ENCODE measurements around the gene GUCY1A2.
"Not testable (repeated sequence)": the region's sequence is repeated elsewhere in the genome, so short reads cannot be mapped to it uniquely, and the experiment has no call there.

GUCY1A2 gene

DNA sequence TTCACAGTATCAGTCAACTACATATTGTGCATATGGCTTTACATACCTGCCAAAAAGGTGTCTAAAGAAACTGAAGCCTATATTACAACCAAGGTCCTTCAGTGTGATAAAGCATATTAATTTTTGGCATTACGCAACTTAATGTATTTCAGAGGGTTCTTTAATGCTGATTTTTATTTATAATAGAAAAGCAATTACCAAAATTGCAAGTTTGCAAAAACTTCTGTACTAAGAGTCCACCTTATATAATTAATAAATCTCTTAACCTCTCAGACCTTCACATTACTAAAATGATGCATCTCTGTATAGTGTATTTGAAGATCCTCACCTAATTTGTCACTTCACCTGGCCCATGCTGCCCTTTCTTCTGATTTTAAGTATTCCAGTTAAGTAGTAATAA is 128.6 kb downstream of the GUCY1A2 start:
- H4K20me1 ChIP-seq, result no peaks in the 10 kb centered on the region
- H3K9ac ChIP-seq, result no peak overlapping the region
- no peaks in the 10 kb centered on the region for H3K4me1 ChIP-seq
- H3K27me3 ChIP-seq, result no peaks in the 10 kb centered on the region
- TF ChIP-seq Cebpa-rat (IDR thresholded peaks at IDR 0.05), result no peak
- H3K9me3 ChIP-seq, result no peaks in the 10 kb centered on the region
- H3K4me2 ChIP-seq, result no peak overlapping the region
- H3K4me3 ChIP-seq, result no peak overlapping the region
- H3K36me3 ChIP-seq, result no peaks in the 10 kb centered on the region
- no peak overlapping the region for H3K27ac ChIP-seq

- Histone ChIP-seq H3K4me1 (no peaks in the 10 kb centered on the region), H3K4me3 (no peak overlapping the region), H3K36me3 (no peaks in the 10 kb centered on the region), H4K20me1 (no peaks in the 10 kb centered on the region), H3K27ac (no peak overlapping the region), H3K9ac (no peak overlapping the region), H3K4me2 (no peak overlapping the region), H3K9me3 (no peaks in the 10 kb centered on the region), H3K27me3 (no peaks in the 10 kb centered on the region)
- TF ChIP-seq Cebpa-rat (IDR thresholded peaks at IDR 0.05), result no peak
Measured at GRCh38 chr11:106888386-106888785, 129.9 kb downstream of the GUCY1A2 start.

- H3K4me2 ChIP-seq, H3K9me3 ChIP-seq, H3K27ac ChIP-seq, H3K4me1 ChIP-seq, H3K9ac ChIP-seq, H4K20me1 ChIP-seq, H3K4me3 ChIP-seq, H3K27me3 ChIP-seq, H3K36me3 ChIP-seq: not testable (repeated sequence)
Measured at GRCh38 chr11:106883693-106884092, 134.6 kb downstream of the GUCY1A2 start.

GRCh38 chr11:106879832-106880546 is 138.3 kb downstream of the GUCY1A2 start:
- Histone ChIP-seq H3K4me1 (no peaks in the 10 kb centered on the region), H3K27me3 (no peaks in the 10 kb centered on the region), H3K27ac (no peak overlapping the region), H4K20me1 (no peaks in the 10 kb centered on the region), H3K4me3 (no peak overlapping the region), H3K36me3 (no peaks in the 10 kb centered on the region), H3K4me2 (no peak overlapping the region), H3K9me3 (no peaks in the 10 kb centered on the region), H3K9ac (no peak overlapping the region)
- no peak for TF ChIP-seq Cebpa-rat (IDR thresholded peaks at IDR 0.05)

DNA sequence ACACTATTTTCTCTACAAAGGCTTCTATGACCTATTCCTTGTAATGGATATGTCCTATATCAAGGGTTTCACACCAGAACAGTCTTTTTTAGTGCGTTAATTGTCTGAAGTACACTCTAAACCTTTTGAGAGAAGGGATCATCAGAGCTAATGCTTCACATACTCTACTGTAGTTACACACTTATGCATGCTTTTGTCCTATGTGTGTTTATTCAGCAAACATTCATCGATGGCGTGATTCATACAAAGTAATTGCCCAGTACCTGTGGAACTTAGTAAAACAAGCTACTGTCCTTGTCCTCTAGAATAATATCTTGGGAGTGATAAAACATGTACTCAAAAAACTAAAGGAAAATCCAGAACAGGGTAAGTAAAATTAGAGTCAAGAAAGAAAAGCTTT is 139.2 kb downstream of the GUCY1A2 start:
- Histone ChIP-seq H4K20me1 (no peaks in the 10 kb centered on the region), H3K9me3 (no peaks in the 10 kb centered on the region), H3K9ac (no peak overlapping the region), H3K36me3 (no peaks in the 10 kb centered on the region), H3K27me3 (no peaks in the 10 kb centered on the region), H3K27ac (no peak overlapping the region), H3K4me2 (no peak overlapping the region), H3K4me3 (no peak overlapping the region), H3K4me1 (no peaks in the 10 kb centered on the region)
- no peak for TF ChIP-seq Cebpa-rat (IDR thresholded peaks at IDR 0.05)

GRCh38 chr11:106875013-106875412 is 143.3 kb downstream of the GUCY1A2 start:
- no peak overlapping the region for H3K4me2 ChIP-seq
- H3K27me3 ChIP-seq, result no peaks in the 10 kb centered on the region
- TF ChIP-seq Cebpa-rat (IDR thresholded peaks at IDR 0.05), result no peak
- H3K36me3 ChIP-seq, result no peaks in the 10 kb centered on the region
- no peak overlapping the region for H3K27ac ChIP-seq
- no peaks in the 10 kb centered on the region for H4K20me1 ChIP-seq
- H3K9me3 ChIP-seq, result no peaks in the 10 kb centered on the region
- H3K9ac ChIP-seq, result no peak overlapping the region
- no peaks in the 10 kb centered on the region for H3K4me1 ChIP-seq
- H3K4me3 ChIP-seq, result no peak overlapping the region

DNA sequence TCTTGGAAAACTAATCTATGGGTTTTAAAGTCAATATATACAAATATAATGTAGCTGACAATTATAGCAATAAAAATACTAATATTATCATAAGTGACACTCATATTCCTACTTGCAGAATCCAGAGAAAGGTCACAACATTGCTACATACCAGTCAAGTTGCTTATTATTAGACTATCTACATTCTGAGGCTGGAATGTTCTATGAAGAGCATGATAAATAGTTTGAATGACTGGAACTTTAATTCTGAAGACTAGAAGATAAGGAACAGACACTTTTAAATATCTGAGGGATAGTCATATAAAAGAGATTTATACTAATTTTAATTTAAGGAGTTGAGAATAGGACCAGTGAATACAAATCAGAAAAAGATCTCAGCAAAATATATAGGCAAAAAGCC is 146.0 kb downstream of the GUCY1A2 start:
- H3K36me3 ChIP-seq, result no peaks in the 10 kb centered on the region
- H3K9ac ChIP-seq, result no peak overlapping the region
- no peak overlapping the region for H3K4me3 ChIP-seq
- no peaks in the 10 kb centered on the region for H4K20me1 ChIP-seq
- H3K27ac ChIP-seq, result no peak overlapping the region
- no peaks in the 10 kb centered on the region for H3K9me3 ChIP-seq
- no peak overlapping the region for H3K4me2 ChIP-seq
- TF ChIP-seq Cebpa-rat (IDR thresholded peaks at IDR 0.05), result no peak
- H3K4me1 ChIP-seq, result no peaks in the 10 kb centered on the region
- no peaks in the 10 kb centered on the region for H3K27me3 ChIP-seq

DNA sequence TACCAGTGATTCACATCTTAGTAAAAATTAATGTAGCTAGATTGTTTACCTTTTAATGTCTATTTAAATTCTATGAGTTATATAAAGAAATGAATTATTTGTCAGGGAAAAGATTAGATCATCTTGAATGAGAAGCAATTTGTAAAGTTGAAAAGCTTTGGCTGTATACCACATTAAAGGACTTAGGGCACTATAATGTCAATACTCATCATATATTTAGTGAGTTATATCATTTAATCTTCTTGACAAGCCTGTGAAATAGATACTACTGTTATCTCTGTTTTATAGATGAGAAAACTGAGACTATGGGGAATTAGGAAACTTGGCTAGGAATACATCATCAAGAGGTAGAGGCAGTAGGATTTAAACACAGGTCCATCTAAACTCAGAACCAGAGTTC is 160.1 kb downstream of the GUCY1A2 start:
- Histone ChIP-seq H4K20me1 (no peaks in the 10 kb centered on the region), H3K36me3 (no peaks in the 10 kb centered on the region), H3K4me2 (no peak overlapping the region), H3K4me1 (no peaks in the 10 kb centered on the region), H3K9me3 (no peaks in the 10 kb centered on the region), H3K9ac (no peak overlapping the region), H3K27ac (no peak overlapping the region), H3K4me3 (no peak overlapping the region), H3K27me3 (no peaks in the 10 kb centered on the region)
- TF ChIP-seq Cebpa-rat (IDR thresholded peaks at IDR 0.05), result no peak

GRCh38 chr11:106856566-106856965 is 161.7 kb downstream of the GUCY1A2 start:
- H3K9me3 ChIP-seq, result no peaks in the 10 kb centered on the region
- no peaks in the 10 kb centered on the region for H3K4me1 ChIP-seq
- no peaks in the 10 kb centered on the region for H3K27me3 ChIP-seq
- no peak overlapping the region for H3K4me2 ChIP-seq
- no peaks in the 10 kb centered on the region for H3K36me3 ChIP-seq
- H4K20me1 ChIP-seq, result no peaks in the 10 kb centered on the region
- no peak overlapping the region for H3K9ac ChIP-seq
- H3K4me3 ChIP-seq, result no peak overlapping the region
- no peak overlapping the region for H3K27ac ChIP-seq
- TF ChIP-seq Cebpa-rat (IDR thresholded peaks at IDR 0.05), result no peak

GRCh38 chr11:106854429-106854828 is 163.8 kb downstream of the GUCY1A2 start:
- Histone ChIP-seq H3K4me1 (no peaks in the 10 kb centered on the region), H4K20me1 (no peaks in the 10 kb centered on the region), H3K9ac (no peak overlapping the region), H3K4me3 (no peak overlapping the region), H3K27ac (no peak overlapping the region), H3K4me2 (no peak overlapping the region), H3K36me3 (no peaks in the 10 kb centered on the region), H3K9me3 (no peaks in the 10 kb centered on the region), H3K27me3 (no peaks in the 10 kb centered on the region)
- TF ChIP-seq Cebpa-rat (IDR thresholded peaks at IDR 0.05), result no peak

DNA sequence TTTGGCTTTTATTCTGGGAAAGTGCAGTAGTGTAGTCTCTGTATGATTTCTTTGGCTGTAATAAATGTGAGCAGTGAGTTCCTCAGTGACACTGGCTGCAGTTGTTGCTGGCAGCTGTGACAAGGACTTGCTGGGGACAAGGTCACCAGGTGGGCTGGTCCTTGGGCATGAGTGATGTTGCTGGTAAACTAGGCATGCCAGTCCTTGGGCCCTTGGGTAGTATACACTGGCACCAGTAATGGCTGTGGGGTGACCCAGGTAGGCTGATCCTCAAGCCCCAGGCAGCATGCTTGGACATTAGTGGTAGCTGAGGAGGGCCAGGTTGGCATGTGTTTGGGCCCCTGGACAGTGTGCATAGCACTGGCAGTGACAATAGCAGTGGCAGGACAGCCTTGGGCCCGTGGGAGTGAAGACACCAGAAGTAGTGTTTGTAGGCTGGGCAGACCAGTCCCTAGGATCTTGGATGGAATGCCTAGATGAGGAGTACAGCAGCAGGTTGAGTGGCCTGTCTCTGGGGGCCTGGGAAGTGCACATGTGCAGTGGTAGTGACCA is 164.3 kb downstream of the GUCY1A2 start:
- Histone ChIP-seq H3K36me3 (no peaks in the 10 kb centered on the region), H3K4me1 (no peaks in the 10 kb centered on the region), H3K4me2 (no peak overlapping the region), H3K27ac (no peak overlapping the region), H3K9ac (no peak overlapping the region), H3K4me3 (no peak overlapping the region), H3K9me3 (no peaks in the 10 kb centered on the region), H4K20me1 (no peaks in the 10 kb centered on the region), H3K27me3 (no peaks in the 10 kb centered on the region)
- no peak for TF ChIP-seq Cebpa-rat (IDR thresholded peaks at IDR 0.05)
